Measurements from ENCODE around the gene MEGF6.

MEGF6 gene

DNA sequence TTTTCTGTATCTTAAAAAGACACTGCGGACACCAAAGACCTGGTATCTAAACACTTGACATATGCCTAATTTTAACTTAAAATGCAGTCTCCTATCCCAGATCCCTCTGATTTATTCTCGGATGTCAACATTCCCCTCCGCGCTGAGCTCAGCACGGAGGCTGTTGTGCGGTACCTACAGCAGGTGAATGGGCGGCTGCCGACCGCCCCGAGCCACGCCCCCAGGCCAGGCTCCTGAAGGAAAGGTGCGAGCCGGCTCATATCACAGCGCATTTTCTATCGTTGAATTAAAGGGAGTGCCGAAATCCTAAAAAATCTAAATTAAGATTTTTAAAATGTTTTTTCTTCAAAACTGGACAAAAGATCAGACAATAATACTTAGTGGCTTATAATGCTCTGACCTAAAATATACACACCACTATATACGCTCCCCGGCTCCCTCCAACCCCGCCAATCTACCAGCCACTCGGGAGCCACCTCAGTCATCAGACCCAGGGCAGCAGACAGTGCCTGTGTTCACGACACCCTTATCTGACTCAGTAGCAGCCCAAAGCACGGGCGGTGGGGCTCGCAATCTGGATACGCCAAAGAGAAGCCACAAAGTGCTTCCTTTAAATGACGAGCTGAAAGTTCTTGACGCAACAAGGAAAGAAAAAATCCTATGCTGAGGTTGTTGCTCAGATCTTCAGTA, 34.5 kb upstream of the MEGF6 start:
- DNase-seq = no peak

- no peak for DNase-seq
Measured at GRCh38 chr1:3645247-3645646, 33.9 kb upstream of the MEGF6 start.

DNA sequence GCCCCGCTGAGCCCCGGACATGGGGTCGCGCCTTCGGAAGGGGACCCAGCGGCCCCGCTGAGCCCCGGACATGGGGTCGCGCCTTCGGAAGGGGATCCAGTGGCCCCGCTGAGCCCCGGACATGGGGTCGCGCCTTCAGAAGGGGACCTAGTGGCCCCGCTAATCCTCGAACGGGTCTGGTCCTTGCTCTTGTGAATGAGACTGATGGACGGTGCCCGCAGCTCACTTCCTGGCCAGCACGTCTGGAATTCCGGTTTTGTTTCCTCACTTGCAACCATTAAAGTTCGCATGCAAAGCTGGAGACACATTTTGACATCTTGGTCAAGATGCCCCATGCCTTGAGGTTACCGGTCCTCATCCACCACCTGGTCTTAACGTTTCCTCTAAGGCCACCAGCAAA, 33.0 kb upstream of the MEGF6 start:
- no peak for DNase-seq

DNA sequence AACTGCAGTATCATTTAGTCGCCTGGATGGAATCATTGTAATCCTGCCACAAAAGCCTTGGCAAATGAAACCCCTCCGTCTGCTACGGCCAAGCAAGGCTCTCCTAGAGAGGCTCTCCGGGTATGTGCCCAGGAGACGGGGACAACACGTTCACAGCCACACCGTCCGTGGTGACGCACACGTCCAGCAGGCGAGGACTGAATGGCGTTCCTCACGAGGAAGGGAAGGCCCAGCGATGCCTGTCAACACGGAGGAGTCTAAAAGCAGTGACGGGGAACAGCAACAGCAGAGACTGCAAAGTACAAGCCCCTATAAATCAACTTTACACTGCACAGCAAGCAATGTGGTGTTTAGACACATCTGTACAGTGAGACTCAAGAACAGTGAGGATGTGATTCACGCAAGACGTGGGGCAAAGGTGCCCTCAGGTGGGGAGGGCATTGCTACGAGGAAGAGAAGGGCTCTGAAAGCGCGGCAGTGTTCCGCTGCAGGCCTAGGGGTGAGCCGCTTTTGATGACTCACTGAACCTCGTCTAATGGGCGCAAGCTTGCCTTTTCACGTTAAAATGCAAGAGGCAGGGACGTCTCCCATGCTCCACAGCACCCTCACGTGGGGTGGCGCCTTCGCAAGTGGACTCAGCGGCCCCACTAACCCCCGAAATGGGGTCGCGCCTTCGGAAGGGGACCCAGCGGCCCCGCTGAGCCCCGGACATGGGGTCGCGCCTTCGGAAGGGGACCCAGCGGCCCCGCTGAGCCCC, 31.8 kb upstream of the MEGF6 start:
- no peak for DNase-seq

DNA sequence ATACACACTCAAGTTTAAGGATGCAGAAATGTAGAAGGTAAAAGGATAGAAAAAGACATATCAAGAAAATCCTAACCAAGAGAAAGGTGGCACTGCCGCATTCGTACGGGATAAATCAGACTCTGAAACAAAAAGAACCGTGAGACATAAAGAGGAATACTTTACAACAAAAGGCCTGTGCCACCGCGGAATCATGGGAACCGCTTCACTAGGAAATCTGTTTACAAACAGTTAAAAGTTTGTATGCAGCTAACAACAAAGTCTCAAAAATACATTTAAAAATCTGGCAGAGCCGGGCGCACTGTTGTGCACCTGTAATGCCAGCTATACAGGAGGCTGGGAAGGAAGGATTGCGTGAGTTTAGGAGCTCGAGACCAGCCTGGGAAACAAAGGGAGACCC, 30.5 kb upstream of the MEGF6 start:
- no peak for DNase-seq

DNA sequence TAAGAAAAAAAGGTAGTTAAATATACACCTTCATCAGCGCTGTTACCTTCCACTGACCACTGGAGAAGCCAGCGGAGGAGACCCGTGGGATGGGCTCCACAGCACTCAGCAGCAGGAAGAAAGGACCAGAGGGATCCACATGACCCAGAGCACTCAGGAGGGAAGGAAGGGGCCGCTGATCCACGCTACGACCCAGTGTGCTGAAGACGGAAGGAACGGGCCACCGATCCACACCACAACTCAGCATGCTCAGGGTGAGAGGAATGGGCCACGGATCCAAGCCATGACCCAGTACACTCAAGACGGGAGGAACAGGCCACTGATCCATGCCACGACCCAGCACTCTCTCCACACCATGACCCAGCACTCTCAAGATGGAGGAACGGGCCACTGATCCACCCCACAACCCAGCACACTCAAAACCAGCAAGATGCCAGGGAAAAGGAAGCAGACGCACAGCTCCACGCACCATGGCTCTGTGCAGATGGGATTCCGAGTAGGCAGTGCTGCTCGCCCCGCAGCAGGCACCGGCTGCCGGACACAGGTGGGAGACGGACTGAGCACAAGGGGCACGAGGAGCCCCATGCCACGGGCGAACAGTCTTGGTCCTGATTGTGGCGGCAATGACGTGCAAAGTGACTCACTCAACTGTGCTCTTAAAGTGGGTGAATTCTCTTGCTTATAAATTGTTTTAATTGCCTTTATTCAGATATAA, 29.9 kb upstream of the MEGF6 start:
- no peak for DNase-seq

DNA sequence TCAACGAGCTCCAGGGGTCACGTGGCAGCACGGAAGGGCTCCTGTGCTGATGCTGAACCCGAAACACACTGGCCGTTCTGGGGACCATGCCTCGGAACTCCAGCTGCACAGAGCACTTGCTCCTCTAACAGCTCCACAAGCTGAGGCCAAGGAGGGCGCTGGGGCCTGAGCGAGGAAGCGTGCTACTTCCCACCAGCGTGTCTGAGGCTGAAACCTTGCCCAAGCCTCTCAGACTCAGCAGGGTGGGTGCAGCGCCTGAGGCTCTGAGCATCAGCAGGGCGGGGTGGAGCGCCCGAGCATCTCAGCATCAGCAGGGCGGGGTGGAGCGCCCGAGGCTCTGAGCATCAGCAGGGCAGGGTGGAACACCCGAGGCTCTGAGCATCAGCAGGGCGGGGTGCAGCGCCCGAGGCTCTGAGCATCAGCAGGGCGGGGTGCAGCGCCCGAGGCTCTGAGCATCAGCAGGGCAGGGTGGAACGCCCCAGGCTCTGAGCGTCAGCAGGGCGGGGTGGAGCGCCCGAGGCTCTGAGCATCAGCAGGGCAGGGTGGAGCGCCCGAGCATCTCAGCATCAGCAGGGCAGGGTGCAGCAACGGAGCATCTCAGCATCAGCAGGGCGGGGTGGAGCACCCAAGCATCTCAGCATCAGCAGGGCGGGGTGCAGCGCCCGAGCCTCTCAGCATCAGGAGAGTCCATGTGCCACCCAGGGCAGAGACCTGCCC, 29.0 kb upstream of the MEGF6 start:
- no peak for DNase-seq

DNA sequence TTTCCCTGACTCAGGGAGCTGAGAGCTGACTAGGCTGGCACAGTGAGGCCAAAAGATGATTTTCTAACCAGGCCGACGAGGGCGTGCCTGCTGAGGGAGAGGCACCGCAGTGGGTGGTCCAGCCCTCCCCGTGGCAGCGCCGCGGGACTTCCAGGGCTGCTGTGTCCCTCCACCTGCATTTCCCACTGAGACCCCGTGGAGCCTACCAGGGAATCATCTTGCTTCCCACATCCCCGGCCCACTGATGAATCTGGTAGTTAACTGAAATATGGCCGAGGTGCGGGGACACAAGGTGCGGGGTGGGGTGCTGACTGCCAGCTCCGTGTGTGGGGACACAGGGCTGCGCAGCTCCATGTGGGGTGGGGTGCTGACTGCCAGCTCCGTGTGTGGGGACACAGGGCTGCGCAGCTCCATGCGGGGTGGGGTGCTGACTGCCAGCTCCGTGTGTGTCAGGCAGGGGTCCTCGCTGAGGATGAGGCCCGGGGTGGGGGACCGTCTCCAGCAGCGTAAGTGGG, 28.1 kb upstream of the MEGF6 start:
- DNase-seq = no peak

DNA sequence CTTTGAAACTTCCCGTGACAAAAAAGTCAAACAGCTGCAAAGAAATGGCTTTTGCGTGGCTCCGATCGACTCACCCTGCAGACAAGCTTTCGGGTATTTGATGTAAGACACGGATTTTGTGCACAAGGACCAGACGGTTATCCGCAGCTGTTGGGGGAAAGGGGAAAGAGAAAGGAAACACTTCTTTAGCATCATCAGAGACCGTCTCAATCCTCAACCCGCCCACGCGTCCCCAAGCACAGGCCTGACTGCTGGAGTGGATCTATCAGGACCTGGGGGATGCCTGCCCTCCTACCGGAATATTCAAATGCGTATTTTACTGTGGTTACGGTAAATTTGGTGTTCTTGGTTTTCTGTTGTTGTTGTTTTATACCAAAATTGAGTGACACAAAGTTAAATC, 27.4 kb upstream of the MEGF6 start:
- DNase-seq = no peak

DNA sequence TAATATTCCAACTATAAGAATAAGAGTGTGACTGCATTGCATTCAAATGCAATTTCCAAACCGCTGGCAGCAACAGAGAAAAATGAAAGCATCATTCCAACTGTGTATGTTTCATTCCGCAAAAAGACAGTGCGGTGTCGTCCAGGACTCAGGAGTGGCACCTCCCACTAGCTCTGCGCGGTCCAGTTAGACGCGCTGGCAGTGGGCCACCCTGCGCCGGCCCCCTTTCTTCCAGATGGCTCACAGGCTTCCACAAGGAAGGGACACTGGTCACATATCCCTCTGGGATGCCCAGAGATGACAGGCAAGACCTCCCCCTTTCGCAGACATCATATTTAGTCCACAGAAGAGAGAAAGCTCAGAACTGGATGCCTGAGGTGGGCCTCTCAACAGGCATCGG, 26.7 kb upstream of the MEGF6 start:
- DNase-seq = no peak

DNA sequence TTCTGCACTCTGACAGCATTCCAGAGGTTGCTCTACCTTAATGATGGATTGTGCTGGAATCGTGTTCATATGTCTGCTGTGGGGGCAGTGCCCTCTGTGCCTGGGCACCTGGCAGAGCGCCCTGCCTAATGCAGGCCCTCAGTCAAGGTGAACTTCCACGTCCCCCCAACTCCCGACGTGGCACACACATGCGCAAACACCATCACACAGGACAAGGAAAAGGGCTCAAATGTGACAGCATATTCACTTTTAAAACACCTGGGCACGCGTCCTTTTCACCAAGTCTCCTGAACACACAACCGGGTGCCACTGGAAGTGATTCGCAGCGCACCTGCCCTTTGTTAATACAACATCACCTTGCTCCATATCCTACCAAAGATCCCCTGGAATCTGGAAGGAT, 25.2 kb upstream of the MEGF6 start:
- no peak for DNase-seq

- no peak for DNase-seq
Measured at GRCh38 chr1:3636080-3636479, 24.8 kb upstream of the MEGF6 start.

DNA sequence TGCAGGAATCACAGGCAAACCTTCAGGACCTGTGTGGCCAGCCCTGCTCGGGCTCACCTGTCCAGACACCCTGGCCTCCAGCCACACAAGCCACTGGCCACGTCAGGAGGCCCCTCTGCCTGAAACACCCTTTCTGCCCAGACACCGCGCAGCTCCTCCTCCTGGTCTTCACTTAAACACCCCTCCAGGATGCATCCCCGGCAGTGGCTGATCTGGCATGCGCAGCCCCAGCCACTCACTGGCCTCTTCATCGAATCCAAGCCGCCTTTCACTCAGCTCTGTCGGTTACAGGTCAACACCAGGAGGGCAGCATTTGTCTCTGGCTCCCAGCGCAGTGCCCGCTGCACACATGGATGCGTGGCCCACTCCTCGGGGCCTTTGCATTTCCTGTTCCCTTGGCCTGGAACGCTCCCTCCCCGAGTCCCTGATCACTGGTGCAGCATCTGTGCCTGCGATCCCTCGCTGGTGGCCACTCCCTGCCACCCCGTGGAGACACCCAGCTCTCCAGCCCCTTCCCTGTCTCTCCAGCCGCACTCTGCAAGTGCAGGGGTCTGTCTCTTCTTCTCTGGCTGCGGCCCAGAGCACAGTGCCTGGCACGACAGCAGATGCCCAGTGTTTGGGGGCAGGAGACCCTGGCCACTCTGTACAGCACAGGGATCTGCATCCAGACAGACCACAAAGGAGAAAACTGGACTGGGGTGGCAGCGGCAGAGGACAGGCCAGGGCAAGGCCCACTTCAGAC, 22.9 kb upstream of the MEGF6 start:
- no peak for DNase-seq

GRCh38 chr1:3633344-3634058, 22.2 kb upstream of the MEGF6 start:
- no peak for DNase-seq

DNA sequence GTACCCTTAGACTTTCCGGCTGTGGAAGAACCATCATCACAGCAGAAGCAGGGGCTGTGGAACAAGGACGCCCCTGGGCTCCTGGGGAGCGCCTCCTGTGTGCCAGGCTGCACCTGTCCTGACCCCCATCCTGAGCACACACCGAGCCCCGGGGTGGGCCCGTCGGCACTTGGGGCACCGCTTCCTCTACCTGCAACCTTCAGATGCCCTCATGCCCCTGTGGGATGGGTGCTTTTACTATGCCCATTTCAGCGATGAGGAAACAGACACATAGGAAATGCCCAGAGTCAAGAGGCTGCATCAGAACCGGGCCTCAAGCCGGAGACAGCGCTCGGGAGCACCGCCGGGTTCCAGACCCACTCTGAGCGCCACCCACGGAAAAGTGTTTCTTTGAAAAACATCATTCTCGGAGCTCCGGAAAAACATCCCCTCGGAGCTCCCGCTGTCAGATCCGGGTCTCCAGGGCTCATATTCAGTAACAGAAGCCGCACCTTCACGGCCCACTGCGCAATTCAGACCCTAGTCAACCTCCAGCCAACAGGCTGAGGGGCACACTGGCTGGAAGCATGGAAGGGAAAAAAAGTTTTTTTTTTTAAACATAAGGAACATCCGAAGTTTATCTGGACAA, 21.5 kb upstream of the MEGF6 start:
- DNase-seq = no peak

DNA sequence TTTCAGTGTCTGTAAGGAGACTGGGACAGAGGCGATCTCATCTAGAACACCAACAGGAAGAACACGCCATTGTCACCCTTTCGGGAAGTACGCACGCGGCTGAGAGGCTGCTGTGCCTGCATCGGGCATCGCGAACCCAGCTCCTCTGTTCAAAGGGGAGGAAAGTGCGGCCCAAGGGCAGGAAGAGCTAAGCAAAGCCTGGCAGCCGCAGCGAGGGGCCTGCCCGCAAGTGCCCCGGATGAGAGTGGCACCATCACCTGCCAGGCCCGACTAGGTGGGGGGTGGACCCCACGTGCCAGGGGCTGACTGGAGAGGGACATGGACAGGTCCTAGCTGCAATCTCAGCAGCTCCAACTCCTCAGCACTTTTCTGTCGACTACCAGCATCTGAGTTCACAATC, 21.0 kb upstream of the MEGF6 start:
- DNase-seq = no peak

GRCh38 chr1:3631320-3632260, 20.3 kb upstream of the MEGF6 start:
- no peak for DNase-seq

GRCh38 chr1:3630914-3631313, 19.6 kb upstream of the MEGF6 start:
- DNase-seq = no peak

- DNase-seq = no peak
Measured at GRCh38 chr1:3630161-3630611, 18.9 kb upstream of the MEGF6 start.

DNA sequence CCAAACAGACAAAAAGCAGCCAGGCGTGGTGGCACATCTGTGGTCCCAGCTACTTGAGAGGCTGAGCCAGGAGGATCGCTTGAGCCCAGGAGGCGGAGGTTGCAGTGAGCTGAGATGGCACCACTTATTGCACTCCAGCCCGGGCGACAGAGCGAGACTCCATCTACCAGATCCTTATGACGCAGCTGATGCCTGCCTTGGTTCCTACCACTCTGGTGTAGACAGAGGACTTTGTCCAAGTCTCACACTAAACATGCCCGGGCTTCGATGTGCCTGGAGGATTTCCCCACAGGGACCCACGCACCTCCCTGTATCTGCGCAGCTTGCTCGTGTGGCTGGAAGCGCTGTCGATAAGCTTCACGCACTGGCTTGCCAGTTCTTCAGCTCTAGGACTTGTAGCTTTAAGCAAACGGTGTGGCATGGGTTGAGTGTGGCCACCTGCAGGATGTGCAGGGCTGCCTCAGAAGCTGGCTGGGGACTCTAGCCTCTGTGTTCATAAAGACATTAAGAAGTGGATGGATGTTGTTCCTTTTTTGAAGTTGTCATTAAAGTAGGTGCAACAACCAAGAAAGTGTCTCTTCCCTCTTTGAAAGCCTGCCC, 18.4 kb upstream of the MEGF6 start:
- no peak for DNase-seq

All from NCI-H1436 treated with DMSO at 0.1 percent for 48 hours (cell line).